HG03060 (cell line): Measurements from ENCODE around the gene MUC15.

Experiments
- ATAC-seq: cut with Tn5 transposase; IDR thresholded peaks from one replicate; pipeline ENCODE4 v1.9.1; 2021; ENCODE audit warnings: low read depth, moderate number of reproducible peaks; ENCODE audit not compliant: unreplicated experiment

The MUC15 gene

DNA sequence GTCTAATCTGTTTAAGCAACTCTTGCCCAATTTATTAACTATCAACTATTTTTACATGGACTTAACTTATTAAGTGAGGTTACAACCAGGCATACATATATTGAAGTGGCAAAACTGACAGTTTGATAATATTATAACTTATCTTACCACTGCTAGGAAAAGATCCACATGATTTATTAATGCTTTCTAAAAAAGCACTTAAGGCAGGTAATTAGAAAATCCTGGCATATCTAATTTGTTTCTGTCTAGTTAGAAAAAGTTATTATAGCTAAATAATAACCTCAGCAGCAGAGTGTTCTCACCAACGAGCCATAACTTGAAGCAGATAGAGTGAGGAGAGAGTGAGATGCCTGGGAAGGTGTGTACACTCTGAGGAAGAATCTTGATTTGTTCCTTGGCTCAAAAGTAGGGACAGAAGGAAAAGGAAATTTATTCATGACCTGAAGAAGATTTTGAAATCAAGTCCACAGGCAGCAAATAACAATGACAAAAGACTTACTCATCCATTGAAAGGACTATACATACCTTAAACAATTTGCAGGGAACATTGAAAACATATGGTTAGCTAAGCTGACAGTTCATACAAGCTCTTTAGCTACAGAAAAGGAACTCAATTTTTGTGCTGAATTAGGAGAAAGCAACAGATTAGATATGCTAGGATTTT, 7.1 kb upstream of the MUC15 start:
- ATAC-seq, result no peak

DNA sequence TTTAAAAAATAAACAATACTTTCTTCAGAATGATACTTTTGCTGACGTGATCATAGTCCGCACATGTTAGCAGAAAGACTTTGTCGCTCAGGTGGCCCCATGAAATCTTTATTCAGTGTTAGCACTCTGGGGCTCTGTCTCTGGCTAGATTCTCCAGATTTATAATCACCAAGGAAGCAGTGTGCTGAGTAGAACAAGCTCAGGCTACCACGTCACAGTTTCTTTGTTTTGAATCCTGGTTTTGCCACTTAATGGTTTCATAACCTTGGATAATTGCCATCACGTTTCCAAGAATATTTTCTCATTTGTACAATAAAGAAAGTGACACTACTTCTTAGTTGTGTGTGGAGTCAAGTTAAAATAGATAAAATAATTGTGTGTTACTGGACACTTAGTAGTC, 3.9 kb upstream of the MUC15 start:
- no peak for ATAC-seq

DNA sequence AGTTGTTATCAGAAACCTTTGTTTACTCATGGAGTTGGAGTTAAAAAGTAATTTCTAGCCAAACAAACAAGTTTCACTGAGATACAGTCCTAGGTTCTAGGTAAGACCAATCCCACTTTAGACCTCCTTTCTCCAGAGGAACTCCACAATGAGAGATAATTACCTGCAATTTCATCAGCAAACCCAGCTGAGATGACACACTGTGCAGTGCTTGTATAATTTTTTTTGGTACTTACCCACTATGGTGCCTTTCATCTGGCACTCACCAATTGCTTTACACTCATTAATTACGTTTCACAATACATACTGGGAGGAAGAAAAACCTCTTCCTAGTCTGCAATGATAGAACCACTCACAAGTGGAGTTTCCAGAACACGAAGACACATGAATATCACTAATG, 1.8 kb upstream of the MUC15 start:
- no peak for ATAC-seq

DNA sequence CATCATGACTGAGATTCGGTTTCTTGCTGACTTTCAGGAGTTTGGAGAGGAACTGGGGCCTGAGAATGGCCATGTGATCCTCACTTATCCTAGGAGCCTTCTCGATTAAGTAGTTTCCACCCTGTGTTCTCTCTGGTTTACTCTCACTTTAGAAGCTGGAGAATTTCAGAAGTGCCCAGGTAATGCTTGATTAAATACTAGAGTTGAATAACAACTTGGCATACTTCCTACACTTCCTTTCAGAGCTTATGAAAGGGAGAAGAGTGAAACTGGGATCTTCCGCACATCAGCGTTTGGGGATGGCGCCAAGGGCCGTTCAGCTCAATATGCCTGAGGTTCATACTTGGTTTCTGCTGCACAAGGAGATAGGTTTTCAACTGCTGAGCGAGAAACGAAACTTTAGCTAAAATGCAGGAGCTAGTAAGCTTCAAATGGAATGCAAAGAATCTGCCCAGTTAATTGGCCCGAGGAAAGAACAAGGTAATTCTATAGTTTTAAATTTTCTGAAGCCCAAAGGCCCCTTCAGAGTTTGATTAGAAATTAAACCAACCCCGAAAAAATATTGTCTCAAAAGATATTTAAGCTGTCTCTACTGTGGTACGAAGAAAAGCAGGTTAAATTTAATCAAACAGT, 823 bp upstream of the MUC15 start:
- ATAC-seq, result no peak

DNA sequence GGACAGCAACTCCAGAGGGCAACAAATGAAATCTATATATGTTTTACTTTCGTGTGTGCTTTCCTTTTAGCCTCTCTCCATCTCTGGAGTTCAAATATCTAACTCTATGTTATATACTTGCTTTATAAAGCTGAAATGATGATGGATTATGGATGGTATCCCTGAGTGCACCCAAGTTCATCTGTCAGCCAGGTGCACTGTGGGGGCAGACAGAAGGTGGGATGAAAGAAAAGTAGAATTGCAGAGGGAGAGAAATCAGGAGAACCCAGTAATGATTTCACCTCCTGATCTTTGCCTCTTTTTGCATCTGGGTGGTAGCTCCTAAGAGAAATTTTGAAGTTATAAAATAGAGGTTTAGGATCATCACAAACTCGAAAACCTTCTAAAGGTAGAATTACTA, 2.4 kb downstream of the MUC15 start:
- no peak for ATAC-seq

DNA sequence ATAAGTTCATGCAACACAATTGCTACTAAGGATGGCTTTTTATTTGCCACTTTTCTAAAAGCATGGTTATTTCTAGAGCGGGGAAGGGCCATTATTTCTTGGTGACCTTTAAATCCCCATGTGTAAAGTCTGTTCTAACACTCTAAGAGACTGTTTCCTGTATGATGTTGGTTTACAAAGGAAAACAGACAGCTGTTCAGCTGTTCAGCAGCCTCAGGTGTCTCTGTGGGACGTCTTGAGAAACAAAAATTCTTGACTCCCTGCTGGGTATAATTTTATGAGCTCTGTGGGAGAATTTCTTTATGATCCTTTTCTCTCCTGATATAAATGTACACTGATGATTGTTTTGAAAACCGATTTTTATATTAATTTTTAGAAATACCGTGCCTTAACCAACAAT, 13.9 kb downstream of the MUC15 start:
- ATAC-seq, result no peak

DNA sequence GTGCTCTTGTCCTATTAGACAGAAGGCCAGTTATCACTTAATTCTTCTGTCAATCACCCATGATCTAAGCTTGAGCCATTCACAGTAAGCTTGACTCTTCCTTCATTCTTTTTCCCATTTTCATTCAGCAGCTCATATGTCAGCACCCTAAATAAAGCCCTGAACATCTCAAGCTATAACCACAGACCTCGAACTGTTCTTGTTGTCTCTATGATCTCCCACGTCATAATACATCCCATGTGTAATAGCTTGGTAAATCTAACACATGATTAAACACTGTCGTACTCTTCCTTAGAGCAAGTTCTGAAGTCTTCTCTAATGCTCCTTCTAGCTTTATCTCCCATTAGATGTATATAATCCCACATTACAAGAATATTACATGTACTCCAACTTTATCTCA, 14.4 kb downstream of the MUC15 start:
- ATAC-seq, result no peak

DNA sequence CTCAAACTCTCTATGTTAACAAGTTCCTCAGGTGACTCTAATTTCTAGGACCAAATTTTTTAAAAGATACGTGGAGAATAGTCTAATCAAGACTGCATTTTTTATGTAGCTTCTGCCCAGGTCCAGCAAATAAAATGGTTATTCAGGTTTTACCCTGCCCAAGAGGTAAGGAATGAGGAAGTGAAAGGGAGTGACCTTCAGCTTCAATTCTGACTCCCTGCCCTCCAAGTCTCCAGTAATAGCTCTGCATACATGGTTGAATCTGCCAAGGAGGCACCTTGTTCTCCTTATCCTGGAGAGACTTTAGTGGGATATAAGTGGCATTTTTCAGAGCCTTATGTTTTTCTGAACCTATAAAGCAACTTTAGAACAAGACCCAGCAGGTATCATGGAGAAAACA, 15.5 kb downstream of the MUC15 start:
- no peak for ATAC-seq

DNA sequence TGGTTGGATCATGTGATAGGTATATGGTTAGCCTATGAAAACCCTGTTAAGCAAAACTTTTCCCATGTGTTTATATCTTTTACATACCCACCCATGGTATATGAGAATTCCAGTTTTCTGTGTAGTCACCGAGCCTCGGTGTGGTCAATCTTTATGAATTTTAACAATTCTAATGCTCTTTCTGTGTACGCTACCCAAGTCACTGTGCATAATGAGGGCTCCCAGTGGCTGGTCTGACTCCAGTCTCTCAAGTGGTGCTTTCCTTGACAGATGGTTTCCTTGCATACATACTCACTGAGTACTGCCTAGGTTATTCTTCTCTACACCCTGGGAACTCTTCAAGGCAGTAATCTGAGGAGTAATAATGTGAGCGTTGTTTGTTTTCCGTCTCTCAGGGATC, 17.6 kb downstream of the MUC15 start:
- ATAC-seq, result no peak

DNA sequence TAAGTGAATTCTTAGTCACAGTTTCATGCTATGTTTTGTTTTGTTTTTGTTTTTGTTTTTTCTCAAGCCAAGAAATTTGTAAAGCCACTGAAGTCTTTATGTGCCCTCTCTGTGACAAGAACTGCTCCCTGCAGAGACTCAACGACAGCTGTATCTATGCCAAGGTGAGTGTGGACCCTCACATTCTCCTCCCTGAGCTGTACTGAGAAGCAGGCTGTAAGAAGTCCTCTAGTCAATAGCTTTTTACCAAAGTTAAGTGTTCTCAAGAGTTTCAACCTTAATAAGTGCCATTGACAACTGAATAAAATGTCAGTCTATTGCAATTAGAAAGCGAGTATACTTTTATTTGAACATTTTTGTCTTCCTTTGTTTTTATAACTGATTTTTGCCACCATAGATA, 18.9 kb downstream of the MUC15 start:
- no peak for ATAC-seq

DNA sequence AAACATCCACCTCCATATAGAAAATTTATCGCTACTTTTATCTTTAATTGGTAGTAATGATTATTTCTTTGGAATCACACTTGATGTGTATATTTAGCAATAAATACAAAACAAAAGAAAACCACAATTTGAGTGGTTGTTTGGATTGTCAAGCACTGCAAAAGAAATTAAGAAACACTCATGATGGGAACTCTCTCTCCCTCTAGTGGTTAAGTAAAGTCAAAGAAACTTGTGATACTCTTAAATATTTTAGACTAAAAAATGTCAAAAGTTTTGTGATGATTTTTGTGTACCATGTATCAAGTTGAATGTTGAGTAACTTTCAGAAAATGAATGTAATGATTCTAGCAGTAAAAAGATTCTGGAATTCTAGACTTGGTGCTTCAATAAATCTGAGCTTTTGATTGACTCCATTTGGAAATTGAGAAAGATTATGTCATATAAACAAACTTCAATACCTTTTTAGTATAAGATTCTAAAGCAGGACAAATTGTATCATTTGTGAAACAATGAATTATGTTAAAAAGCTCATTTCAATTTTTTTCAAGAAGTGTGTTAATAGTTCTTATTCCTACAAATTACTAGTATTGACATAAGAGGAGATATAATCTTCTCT, 20.8 kb downstream of the MUC15 start:
- no peak for ATAC-seq

DNA sequence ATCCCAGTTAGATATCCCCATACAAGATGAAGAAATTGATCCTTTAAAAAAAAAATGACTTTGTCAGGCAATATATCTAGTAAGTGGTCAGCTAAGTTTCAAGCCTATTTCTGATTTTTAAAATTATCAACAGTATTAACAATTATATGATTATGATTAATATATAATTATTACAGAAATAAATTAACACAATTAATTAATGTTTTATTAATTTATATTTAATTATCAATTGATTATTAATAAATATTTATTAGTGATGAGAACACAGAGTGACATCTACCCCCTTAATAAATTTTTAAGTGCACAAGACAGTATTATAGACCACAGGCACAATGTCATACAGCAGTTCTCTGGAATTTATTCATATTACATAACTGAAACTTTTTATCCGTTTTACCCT, 22.0 kb downstream of the MUC15 start:
- ATAC-seq, result no peak

DNA sequence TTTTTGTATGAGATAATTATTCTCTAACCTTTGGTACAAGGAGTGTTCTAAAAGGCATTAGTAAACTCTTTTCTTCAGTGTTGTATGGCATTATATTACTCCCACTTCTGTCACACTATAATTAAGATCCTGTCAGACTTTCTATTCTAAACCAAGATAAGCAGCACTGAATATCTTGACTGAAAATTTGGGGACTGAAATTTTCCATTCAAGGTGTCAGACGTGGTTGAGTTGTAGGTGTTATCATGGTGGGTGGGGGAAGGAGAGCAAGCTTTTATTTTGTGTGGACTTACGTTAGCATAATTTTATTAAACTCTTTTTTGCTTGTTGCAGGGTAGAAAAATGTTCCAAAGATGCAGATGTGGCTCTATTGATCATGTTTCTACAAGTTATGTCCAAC, 22.9 kb downstream of the MUC15 start:
- no peak for ATAC-seq

DNA sequence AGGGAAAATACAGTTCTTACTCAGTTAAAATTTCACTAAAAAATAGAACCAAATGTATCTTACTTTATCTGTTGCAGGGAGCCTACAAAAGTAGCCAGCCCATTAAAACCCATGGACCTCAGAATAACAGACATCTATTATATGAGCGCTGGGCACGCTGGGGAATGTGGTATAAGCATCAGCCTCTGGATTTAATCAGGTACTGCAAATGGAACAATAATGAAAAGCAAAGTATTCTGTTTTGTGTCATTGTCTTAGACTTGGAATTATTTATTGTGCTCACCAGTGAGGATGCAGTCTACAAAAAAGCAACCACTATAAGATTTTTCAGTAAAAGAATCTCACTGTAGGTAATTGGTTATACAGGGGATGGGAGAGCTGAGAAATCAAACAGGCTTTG, 30.2 kb downstream of the MUC15 start:
- ATAC-seq, result no peak

DNA sequence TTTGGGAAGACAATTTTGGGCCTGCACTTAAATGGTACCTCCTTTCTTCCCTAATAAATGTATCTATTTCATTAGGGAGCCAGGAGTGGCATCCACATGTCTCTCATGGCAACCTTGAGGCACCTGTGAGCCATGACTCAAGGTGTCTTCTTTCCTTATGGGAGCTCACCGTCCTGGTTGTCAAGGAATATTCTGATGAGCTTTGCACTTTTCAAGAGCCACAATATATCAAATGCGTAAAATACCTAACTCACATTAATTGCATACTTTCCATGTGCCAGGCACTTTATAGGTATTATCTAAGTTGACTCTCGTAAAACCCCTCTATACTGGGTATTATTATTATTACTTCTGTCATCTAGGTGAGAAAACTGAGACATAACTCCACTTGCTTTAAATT, 32.5 kb downstream of the MUC15 start:
- no peak for ATAC-seq

DNA sequence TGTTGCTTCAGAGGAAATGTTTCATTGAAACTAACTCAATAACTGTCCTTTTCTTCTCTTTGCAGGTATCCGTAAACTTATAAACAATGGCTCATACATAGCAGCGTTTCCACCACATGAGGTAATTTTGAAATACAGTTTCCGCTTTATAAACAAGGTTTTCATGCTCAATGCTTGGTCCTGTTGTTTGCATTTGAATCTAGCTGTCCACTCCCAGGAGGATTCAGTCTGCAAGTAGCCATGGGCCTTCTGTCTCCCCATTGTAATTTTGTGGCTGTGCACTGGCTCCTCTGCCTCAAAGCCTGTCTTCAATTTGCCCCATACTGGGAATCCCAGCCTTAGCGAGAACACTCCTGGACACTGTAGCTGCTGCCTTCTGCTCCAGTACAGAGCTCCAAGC, 34.7 kb downstream of the MUC15 start:
- no peak for ATAC-seq

DNA sequence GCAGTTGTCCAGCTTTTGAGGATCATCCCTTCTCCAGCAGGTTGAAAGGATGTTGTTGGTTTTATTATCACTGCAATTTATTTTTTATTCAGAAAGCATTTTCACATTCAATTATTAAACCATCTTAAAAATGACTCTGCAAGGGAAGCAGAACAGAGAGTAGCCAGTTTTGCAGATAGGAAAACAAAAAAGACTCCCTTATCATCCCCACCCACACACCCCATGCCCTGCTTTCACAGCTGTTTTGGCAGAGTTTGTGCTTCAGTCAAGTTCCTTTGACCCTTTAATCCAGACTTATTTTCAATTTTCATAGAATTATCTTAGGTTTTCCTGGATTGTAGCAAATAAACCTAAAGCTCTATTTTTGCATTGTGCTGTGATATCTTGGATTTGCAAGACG, 44.4 kb downstream of the MUC15 start:
- no peak for ATAC-seq

DNA sequence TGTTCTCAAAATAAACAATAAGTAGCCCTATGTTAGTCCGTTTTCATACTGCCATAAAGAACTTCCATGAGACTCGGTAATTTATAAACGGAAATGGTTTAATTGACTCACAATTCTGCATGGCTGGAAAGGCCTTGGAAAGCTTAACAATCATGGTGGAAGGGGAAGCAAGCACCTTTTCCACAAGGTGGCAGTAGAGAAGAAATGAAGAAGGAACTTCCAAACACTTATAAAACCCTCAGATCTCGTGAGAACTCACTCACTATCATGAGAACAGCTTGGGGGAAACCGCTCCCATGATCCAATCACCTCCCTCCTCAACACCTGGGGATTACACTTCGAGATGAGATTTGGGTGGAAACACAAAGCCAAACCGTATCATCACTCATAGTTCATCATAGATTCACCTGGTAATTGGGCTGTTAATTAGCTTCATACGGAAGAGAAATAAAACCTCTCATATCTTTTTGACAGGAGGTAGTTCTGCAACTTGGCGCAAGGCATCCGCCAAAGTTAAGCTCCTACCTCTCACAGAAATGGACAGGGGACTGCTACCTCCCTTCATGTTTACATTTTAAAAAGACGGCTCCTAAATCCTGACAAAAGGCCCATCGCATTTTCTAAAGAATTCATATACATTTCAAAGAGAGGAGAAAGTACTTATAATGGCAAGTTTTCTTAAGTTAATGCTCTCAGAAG, 49.0 kb downstream of the MUC15 start:
- no peak for ATAC-seq

DNA sequence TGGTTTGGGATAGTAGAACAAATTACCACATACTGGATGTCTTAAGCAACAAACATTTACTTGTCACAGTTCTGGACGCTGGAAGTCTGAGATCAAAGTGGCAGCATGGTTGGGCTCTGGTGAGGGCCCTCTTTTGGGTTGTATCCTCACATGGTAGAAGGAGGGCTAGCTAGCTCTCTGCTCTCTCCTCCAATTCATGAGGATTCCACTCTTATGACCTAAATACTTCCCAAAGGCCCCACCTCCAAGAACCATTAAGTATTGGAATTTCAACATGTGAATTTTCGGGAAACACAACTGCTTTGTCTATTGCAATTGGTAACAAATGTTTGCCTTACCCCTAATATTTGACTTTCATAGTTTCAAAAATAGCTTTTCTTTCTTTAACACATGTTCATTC, 52.6 kb downstream of the MUC15 start:
- no peak for ATAC-seq

DNA sequence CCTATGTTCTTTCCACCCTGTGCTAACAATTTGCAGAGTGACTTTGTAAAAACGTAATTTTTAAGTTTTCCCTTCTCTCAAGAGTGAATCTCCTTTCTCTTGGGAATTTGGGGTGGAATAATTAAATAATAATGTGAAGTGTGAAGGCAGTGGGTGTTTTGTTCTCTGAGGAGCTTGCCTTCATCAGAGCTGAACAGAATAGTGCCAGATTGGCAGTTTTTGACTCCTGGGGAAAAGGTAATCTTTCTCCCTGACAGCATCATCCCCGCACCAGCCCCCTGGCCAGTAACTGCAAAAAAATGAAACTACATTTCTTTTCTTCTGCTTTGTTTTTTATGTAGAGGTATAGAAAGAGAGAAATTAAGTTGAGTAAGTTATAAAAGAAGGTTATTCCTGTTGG, 59.9 kb downstream of the MUC15 start:
- ATAC-seq, result no peak

DNA sequence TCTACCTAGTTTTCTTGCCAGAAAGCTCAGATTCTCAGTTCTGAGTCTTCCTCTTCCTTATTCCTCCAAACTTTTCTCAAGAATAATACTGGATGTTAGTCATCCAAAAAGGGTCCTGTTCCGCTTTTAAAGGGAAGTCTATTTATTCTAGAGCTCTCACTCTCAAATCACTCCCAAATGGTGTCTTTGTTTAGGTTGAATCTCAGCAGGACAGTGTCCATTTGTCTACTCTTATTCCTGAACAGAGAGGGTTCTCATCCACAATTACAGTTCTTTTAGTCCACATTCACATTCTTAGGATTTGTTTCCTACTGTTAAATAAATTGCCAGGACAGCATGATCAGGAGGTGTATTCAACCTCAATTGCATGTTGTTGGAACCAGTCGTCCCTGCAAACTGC, 61.3 kb downstream of the MUC15 start:
- no peak for ATAC-seq

DNA sequence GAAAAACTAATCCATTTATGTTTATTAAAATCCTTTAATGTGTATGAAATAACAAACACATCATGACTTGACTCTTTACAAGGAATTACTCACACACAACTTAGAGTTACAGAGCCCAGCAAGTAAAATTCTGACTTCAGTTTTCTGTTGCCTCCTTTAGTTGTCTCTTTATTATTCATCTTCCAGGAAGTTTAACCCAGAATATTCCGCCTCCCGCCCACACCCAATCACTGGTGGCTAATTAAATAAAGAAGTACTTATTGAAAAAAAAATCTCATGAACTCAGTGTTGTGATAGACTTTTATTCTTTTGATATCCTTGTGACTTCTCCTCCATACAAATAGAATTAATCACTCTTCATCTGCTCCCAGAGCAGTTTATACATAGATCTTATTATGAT, 61.9 kb downstream of the MUC15 start:
- ATAC-seq, result no peak
